A549 treated with DMSO at 1 μM for 4 hours (cell line): ENCODE data around the gene PSKH1. TPM values are rescaled to one million over a fixed set of nuclear protein-coding genes. Genes with fewer than 3 reads are reported as not detected.

Experiments used
- total RNA-seq: library from RNA; stranded (reverse); fragments of 200-300 nt; extraction: Qiagen RNA extraction; gene quantifications from 5 replicates; pipeline ENCODE4 v1.2.3, GENCODE V29; 2022; ENCODE audit warnings: low read depth

PSKH1 gene
- total RNA-seq = 12.7 to 20.2 TPM (median 14.9 TPM) in 5 replicates

DNA sequence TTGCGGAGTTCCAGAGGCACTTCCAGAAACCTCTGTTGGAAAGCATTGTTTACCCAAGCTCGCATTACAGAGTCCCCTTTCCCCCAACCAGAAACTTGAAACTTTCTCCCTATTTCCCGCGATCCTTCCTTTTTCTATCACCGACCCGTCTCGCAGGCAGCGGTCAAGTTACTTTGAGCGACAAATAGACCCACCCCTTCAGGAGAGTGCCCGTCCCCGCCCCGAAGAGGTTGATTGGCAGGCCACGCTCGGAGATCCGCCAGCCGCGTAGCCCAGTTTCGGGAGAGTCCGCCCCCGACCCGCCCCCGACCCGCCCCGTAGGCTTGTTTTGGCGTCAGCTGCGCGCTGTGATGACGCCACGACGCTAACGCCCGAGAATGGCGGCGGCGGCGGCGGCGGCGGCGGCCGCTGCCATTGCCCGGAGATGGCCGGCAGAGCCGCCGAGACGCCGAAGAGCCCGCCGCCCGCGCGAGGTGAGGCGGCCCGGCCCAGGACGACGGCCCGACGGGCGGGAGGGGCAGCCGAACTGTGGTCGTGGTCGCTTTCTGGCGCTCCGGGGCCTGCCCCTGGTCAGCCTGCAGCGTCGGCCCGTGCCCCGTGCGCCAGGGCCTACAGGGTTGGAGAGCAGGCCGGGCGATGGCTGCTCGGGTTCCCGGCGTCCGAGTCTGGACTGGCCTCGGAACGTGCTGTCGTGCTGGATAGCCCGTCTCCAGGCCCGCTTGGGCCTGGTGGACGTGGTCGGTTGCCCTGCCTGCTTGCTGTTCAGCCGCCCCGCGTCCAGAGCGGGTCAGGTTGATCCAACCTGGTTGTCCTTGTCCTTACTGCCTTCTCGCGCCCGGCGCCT lies at the start of gene PSKH1:
Gene PSKH1, plus strand, starts transcription at position 356 of the 844 bp plus-strand sequence. CDS start 15,496 bp downstream, outside the sequence.

DNA sequence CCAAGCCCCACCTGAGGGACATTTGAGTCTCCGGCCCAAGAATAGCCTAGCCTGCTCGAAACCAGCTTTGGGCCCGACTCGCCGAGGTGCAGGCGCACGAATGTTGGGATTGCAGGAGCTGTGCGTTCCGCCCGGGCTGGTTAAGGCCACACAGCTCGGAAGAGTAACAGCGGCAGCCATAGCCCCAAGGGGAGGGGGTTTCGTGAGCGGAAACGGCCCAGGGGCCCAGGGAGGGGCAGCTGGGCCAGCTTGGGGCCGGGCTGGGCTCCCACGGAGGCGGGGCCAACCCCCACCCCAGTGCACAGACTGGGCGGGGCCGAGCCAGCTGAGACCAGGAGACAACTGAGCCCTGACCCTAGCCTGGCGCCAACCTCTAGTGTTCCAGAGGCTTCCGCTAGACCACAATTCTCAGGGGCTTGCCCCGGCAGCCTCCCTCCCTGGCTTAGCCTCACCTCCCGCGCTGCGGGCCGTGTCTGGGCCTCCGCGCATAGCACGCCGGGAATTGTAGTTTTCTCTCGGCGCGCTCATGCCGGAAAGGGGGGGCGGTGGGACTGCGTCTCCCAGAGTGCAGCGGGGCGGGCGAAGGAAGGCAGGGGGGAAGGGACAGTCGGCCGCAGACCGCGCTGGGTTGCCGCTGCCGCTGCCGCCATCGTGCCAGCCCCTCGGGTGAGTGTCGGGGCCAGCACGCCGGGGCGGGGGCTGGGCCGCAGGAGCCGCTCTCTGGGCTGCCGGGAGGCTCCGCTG lies 46.6 kb upstream of the PSKH1 start, which contains the start of gene NUTF2:
Gene NUTF2, plus strand, starts transcription at position 614 of the 744 bp plus-strand sequence. CDS start 18,198 bp downstream, outside the sequence.

DNA sequence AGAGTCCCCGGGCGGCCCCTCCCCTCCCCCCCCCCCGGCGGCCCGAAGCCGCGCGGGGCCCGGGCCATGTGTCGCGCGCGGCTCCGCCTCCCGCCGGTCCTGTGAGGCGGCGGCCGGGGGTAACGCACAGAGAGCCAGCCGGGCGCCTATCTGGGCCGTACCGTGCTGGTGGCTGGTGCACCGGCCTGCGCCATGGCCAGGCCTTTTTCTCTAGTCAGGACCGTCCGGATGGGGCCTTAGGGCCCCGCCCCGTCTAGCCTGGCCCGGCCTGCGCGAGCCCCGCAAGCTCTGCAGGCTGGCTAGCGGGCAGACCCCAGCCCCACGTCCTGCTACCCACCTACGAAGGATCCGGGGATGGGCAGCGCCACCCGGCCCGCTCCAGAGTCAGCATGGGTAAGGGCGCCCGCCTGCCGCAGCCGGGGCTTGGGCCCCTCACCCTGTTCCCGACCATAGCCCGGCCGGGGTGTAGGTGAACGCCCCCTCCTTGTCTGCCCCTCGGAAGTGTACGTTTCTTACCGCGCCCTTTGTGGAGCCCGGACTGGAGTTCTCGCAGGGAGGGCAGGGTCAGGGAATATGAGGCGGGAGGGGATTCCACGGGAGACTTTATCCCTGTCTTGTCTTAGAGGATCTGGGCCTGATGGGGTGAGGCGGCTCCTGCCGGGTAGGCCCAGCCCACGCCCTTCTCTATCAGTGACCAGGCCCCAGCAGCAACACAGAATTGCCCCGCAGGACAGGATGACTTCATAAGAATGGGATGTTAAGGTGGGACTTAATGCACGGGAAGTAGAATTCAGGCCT lies 45.8 kb upstream of the PSKH1 start, which contains the start of gene CENPT:
Gene CENPT, minus strand, starts transcription at position 630 of the 798 bp plus-strand sequence. CDS start 13,834 bp downstream, outside the sequence.

DNA sequence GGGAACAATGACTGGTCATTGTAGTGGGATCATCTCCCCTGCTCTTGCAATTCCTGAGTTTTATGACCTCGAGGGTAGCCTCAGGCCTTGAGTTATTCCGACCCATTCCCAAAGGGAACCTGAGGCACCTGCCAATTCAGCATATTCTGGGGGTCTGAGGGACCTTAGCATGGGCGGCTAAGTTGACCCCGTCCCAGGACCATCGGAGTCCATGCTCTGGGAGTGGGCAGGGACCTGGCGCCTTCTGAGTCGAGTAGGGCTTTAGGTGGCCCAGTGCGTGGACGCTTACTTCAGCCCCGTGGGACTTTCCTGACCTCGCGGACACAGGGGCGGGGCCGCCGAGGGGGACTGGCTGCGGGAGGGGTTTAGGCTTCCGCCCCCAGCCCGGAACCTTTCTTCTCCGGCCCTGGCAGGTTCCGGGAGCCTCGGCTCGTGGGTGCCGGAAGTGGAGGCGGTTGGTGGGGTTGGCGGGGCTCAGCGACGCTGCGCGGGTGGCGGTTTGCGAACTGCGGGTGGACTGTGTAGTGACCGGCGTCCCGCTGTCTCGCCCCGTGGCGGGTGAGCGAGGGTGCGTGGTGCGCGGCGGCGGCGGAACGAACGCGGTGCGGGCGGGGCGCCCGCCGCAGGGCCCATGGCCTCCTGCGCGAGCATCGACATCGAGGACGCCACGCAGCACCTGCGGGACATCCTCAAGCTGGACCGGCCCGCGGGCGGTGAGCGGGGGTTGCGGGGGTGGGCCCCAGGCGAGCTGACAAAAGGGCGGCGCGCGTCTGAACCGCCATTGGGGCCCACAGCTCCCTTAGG lies 20.2 kb upstream of the PSKH1 start, which contains the start of gene EDC4:
Gene EDC4, plus strand, starts transcription at position 422 of the 804 bp plus-strand sequence. Its CDS starts 210 bp downstream, at position 632.

DNA sequence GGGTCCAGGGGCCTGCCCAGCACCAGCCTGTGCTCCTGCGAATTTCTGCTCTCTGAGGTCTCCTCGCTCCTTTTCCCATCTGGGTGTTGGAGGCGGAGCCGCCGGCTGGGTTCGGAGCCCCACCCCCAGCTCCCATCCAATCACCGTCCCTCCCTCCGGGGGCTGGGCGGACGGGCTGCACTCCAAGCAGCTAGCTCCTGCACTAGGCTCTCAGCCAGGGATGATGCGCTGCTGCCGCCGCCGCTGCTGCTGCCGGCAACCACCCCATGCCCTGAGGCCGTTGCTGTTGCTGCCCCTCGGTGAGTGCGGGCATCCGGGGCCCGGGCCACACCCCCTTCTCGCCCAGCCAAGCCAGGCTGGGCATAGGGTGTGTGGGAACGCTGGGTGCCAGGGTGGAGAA lies 8.4 kb upstream of the PSKH1 start, which contains the start of gene NRN1L:
Gene NRN1L, plus strand, starts transcription at position 202 of the 400 bp plus-strand sequence. Its CDS starts 19 bp downstream, at position 221.

DNA sequence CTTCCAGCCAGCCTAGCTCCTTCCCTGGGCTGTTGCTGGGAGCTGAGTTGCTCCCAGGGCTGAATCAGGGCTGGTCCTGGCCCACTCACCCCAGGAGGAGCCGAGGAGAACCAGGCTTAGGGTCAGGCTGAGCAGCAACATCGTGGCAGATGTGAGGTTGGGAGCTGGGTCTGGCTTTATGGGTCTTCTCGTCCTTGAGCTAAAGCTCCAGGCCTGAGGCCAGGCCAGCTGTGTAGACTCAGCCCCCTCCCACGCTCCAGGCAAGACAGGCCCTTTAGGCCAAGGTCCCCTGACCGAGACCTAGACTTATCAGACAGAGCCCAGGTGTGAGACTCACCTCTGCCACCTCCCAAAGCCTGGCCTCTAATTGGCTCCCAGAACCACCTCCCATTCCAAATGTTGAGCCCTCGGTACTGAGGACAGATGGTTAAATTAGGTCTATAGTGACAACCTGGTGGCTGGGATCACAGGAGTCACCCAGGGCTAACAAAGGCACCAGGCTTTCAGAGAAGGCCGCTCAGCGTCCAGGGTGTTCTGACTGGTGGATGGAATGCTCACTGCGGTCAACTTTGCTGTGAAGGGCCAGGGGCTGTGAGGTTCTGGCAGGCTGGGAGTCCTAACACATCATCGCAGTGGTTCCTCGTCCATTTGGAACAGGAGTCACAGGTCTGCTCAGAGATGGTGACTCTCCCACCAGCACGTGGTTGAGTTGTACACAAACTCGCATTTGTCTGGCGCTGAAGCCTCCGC lies 38.8 kb downstream of the PSKH1 start, which contains the start of gene CTRL:
Gene CTRL, minus strand, starts transcription at position 151 of the 750 bp plus-strand sequence. Its CDS starts 10 bp downstream, at position 141.

DNA sequence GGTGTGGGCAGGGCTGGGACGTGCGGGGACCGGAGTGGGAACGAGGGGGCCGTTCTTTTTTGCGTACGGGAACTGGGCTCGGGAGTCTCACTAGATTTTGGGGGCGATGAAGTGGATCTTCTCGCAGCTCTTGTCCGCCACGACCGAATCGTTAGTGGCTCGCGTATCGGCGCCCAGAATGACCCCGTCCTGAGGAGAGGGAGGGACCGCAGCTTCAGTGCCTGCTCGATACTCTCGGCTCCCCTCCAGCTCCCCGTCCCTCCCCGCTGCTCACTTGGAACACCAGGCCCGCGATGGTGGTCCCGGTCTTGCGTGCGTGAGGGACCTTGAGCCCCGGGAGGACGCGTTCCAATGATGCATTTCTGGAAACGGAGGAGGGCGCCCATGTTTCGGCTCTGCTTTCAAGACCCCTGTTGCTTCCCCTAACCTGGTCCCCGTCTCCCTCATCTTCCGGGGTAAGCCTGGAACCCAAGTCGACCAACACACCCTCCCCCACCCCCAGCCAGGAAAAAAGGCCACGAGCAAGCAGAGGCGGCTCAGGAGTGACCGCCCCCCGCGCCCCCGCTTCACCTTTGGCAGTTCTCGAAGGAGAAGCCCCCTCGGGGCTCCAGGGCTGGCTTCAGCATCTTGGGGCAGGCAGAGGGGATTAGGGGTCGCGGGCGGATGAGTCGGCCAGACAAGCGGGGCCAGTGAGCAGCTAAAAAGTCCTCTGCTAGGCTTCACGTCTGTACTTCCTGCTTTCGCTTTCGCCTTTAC lies 43.2 kb downstream of the PSKH1 start, which contains the start of gene PSMB10:
Gene PSMB10, minus strand, starts transcription at position 727 of the 756 bp plus-strand sequence. Its CDS starts 101 bp downstream, at position 626.

DNA sequence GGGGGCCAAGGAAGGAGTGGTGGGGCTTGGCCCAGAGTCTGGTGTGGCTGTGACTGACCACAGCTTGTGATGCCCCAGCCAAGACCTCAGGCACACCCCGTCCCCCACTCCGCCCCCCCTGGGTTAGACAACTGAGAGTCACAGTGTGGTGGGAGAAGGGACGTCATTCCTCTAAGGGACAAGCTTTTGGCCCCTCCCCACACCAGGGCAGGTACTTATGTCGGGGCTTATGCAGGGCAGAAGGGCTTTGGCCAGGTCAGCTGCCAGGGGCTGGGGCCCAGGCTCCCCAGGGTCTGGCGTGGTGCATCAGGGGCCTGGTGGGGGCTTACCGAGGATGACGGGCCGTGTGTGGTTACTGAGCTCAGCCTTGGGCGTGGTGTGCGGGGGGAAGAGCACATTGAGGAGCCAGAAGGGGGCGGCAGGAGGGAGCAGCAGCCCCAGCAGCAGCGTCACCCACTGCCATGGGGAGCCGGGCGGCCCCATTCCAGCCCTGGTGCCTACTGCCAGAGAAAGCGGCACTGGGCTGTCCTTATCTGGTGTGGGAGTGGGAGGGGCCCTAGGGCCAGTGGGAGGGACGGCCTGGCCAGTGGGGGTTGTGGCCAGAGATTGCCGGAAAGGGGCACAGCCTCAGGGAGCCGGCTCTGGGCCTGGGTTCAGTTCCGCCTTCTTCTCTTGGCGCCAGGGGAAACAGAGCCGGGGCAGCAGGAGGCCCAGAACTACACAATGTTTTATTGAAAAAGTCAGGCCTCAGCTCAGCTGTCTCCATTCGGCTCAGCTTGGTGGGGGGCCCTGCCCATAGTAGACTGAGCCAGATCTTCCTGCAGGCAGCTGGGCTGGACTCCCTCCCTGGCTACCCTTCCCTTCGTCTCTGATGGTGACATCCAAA lies 50.8 kb downstream of the PSKH1 start, which contains the start of gene LCAT:
Gene LCAT, minus strand, starts transcription at position 502 of the 886 bp plus-strand sequence. Its CDS starts 19 bp downstream, at position 483.

DNA sequence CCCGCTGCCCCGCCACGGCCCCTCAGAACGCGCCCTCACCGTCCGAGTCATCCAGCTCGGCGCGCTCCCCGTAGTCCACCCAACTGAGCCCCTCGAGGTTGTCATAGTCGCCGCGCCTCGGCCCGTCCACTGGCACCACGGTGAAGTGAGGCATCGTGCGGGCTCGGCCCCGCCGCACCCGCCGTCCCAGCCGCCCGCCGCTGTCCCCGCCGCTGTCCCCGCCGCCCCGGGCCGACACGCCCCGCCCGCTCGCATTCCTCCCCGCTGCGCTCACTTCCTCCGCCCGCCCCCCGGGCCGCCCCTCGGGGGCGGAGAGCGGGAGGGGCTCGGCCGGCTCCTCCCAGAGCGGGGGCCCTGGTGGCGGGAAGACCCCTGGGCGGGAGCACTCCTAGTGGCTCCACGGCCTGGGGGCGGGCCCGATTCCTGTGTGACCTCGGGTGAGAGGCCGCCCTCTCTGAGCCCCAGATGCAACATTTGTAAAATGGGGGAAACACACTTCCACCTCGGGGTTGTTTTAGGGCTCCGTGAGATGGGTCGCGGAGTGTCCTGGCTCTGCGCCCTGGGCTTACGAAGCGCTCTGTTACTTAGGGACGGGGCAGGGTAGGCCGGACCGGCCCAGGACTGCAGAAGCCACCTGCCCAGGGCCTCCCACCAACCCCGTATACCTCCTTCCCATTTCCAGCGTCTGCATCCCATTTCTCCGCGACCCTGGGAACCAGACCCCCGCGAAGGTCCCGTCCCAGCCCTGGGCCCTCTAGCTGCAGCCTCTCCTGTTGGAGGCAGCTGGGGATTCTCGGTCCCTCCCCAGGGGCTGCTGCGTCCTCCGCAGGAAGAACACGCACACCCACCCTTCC lies 75.6 kb downstream of the PSKH1 start, which contains the start of gene SLC12A4:
Gene SLC12A4, minus strand, starts transcription at position 238 of the 854 bp plus-strand sequence. Its CDS starts 84 bp downstream, at position 154.

Other genes with a start within 250 kb of the PSKH1 start
- gene CARMIL2, start 248.1 kb upstream of the PSKH1 start, total RNA-seq = 0.49 to 1.8 TPM (median 1.2 TPM) in 5 replicates
- 24.1 to 37.2 TPM (median 32.7 TPM) in 5 replicates for gene ACD, start 233.0 kb upstream of the PSKH1 start, total RNA-seq
- gene PARD6A, start 232.3 kb upstream of the PSKH1 start, total RNA-seq = 1.2 to 2.1 TPM (median 1.8 TPM) in 5 replicates
- gene ENKD1, start 226.5 kb upstream of the PSKH1 start, total RNA-seq = 8.0 to 11.8 TPM (median 10.9 TPM) in 5 replicates
- gene C16orf86, start 226.4 kb upstream of the PSKH1 start, total RNA-seq = 0.06 to 0.17 TPM in 2 of 5 replicates, not detected in the others
- 16.1 to 17.8 TPM (median 17.5 TPM) in 5 replicates for gene GFOD2, start 173.9 kb upstream of the PSKH1 start, total RNA-seq
- gene RANBP10, start 86.7 kb upstream of the PSKH1 start, total RNA-seq = 8.5 to 11.0 TPM (median 9.6 TPM) in 5 replicates
- gene TSNAXIP1, start 86.4 kb upstream of the PSKH1 start, total RNA-seq = 0.32 to 0.56 TPM (median 0.47 TPM) in 5 replicates
- gene THAP11, start 50.9 kb upstream of the PSKH1 start, total RNA-seq = 25.6 to 42.9 TPM (median 41.3 TPM) in 5 replicates
- gene NUTF2, start 46.3 kb upstream of the PSKH1 start, total RNA-seq = 229 to 266 TPM (median 237 TPM) in 5 replicates
- gene CENPT, start 45.6 kb upstream of the PSKH1 start, total RNA-seq = 27.0 to 30.7 TPM (median 29.1 TPM) in 5 replicates
- 45.9 to 72.1 TPM (median 66.4 TPM) in 5 replicates for gene EDC4, start 20.2 kb upstream of the PSKH1 start, total RNA-seq
- 0.22 to 0.29 TPM in 2 of 5 replicates, not detected in the others for gene NRN1L, start 8.4 kb upstream of the PSKH1 start, total RNA-seq
- gene CTRL, start 38.6 kb downstream of the PSKH1 start, total RNA-seq = 1.5 to 2.2 TPM (median 2.0 TPM) in 5 replicates
- 45.3 to 56.5 TPM (median 47.3 TPM) in 5 replicates for gene PSMB10, start 43.6 kb downstream of the PSKH1 start, total RNA-seq
- gene LCAT, start 50.9 kb downstream of the PSKH1 start, total RNA-seq = 6.7 to 11.9 TPM (median 10.9 TPM) in 5 replicates
- gene SLC12A4, start 75.4 kb downstream of the PSKH1 start, total RNA-seq = 25.2 to 32.7 TPM (median 29.1 TPM) in 5 replicates
- not detected in 5 replicates for gene DPEP3, start 87.2 kb downstream of the PSKH1 start, total RNA-seq
- not detected in 5 replicates for gene DPEP2, start 106.2 kb downstream of the PSKH1 start, total RNA-seq
- not detected in 5 replicates for gene DPEP2NB, start 122.7 kb downstream of the PSKH1 start, total RNA-seq
- 19.6 to 20.7 TPM (median 20.1 TPM) in 5 replicates for gene DDX28, start 130.0 kb downstream of the PSKH1 start, total RNA-seq
- 16.1 to 19.0 TPM (median 18.4 TPM) in 5 replicates for gene DUS2, start 130.0 kb downstream of the PSKH1 start, total RNA-seq
- gene NFATC3, start 192.1 kb downstream of the PSKH1 start, total RNA-seq = 14.7 to 19.0 TPM (median 18.8 TPM) in 5 replicates